HG03558 (cell line): ENCODE results near the gene CERS6.
"Not testable (repeated sequence)": the region's sequence is repeated elsewhere in the genome, so short reads cannot be mapped to it uniquely, and the experiment has no call there.

Experiments
- ATAC-seq: cut with Tn5 transposase; IDR thresholded peaks from one replicate; pipeline ENCODE4 v1.9.1; 2021; ENCODE audit warnings: moderate number of reproducible peaks; ENCODE audit not compliant: unreplicated experiment; ENCODE audit errors: extremely low read depth

CERS6 gene

DNA sequence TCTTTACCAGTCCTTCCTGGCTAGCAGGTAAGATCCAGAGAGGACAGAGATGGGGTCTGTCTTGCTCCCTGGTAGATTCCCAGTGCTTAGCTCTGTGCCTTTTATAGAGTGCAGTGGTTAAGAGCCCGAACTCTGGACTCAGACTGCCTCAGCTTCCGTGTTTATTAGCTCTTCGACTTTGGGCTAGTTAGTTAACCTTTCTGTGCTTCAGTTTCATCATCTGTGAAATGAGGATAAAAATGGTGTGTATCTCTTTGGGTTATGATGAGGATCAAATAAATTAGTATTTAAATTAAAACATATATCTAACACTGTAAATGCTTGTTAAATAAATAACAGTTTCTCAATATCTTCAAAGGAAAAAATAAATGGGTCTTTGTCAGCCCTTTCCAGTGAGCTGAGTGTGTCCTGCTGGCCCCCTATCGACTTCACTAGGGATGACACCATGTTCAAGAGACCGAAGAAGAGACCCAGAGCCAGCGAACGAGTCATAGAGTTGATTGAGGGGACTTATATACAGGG is 38.2 kb downstream of the CERS6 start:
- ATAC-seq: no peak

DNA sequence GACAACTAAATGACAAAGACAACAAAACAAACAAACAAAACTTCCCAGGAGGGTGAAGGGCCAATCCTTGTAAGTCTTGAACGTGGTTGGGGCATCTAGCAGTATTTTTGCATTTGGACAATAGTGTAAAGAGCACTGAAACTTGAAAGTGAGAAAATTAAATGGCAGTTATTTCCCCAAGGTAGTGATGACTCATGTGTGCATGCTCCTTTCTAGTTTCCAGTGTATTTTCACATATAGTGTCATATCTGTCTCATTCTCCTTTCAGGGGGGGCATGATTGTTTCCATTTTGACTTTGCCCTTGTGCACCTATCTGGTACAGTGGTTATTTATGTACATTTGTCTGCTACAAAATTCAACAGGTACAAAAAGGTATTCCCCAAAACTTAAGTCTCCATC is 39.5 kb downstream of the CERS6 start:
- ATAC-seq: peak; percentile 82

DNA sequence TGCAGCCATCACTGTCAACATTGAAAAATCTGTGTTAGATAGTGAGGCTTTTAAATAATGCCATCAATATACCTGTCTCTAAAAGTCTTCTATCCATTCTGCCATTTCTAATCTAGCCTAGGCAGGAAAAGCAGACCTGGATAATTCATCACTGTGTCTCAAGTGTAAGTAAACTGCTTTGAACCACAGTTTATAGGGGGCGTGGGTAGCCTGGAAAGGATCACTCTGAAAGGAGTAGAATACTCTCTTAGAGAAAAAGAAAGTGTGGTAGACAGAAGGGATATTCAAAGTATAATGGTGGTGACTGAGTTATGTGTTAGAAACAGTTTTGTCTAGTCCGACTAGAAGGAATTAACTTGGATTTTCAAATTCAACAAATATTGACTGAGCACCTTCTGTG is 40.8 kb downstream of the CERS6 start:
- no peak for ATAC-seq

DNA sequence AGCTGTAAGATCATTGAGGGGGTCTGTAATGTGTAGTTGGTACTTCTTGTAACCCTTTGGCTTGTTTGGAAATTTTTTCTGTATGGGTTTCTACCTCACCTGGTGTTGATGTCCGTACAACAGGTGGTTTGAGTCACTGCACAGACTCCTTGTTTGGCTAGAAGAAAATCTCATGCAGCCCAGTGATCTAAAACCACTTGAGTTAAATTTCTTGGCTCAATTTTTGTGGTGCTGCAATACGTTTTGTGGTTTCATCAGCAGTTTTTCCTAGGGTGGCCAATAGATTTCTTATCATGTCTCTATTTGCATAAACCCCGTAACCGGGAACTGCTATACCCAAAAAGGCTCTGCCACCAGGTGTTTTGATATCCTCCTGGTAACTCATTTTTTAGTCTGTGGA is 43.4 kb downstream of the CERS6 start:
- no peak for ATAC-seq

DNA sequence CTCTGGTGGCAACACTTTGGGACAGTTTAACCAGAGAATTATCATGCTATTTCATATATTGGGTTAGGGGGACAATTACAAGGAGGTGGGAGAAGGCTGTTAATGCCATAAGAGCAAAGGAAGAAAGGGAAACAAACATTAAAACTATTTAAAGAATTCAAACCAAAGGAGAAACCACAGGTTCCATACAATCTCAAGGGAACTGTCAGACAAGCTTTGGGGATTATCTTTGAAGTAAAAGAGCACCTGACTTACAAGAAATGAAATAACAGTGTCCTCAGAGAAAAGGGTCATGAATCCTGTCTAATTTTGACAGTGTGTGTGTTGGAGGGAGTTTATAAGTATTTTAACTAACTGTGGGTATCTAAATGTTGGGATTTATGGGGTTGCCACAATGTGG is 44.4 kb downstream of the CERS6 start:
- no peak for ATAC-seq

DNA sequence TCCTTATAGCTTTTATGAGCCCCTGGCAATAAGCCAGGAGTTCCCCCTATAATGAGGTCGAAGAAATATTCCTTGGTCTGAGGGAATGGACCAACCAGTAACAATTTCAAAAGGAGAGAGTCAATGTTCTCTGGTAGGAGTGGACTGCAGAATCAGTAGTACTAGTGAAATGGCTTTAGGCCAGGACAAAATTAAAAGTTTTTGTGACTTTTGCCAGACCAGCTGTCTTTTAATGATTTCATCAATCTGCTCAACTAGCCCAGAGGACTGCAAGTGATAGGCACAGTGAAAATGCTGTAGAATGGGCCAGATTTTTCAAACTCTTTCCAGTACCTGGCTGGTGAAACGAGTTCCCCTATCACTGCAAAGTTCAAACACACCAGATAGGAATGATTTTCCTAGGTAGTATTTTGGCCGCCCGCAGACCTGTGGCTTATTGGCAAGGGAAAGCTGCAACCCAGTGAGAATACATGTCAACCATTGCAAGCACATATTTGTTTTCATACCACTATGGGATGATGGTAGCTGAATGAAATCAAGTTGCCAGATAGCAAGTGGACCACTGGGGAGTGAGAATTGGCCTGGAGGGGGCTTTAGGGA is 45.5 kb downstream of the CERS6 start:
- ATAC-seq: no peak

DNA sequence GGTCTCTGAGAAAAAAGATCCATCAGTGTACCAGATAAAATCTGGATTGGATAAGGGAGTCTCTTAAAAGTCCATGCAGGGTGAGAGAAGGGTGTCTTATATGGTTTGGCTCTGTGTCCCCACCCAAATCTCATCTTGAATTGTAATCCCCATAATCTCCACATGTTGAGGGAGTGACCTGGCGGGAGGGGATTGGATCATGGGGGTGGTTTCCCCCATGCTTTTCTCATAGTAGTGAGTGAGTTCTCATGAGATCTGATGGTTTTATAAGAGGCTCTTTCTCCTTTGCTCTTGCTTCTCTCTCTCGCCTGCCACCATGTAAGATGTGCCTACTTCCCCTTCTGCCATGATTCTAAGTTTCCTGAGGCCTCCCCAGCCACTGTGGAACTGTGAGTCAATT is 46.8 kb downstream of the CERS6 start:
- ATAC-seq: not testable (repeated sequence)

DNA sequence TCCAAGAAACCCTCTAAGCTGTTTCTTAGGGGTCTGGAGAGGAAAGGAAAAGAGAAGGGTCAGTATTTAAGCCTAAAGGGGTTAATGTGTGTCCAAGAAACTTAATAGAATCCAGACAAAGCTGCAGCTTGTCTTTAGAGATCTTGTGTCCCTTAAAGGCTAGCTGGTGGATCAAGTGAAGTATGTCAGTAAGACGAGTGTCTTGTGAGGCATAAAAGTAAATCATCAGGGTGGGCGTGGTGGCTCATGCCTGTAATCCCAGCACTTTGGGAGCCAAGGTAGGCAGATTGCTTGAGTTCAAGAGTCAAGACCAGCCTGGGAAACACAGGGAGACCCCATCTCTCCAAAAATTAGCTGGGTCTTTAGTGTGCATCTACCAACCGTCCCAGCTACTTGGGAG is 47.8 kb downstream of the CERS6 start:
- no peak for ATAC-seq

DNA sequence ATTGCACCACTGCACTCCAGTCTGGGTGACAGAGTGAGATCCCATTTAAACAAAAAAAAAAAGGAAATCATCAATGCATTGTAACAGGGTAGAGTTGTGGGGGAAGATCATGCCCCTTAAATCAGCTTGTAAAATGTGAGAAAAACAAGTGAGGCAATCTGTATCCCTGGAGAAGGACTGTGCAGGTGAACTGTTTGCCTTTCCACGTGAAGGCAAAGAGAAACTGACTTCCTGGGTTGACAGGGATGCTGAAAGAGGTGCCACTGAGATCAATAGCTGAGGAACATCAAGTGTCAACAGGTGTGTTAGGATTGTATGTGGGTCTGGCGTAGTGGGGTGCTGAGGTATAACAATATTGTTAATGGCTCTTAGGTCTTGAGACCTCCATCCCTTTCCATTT is 48.3 kb downstream of the CERS6 start:
- no peak for ATAC-seq

DNA sequence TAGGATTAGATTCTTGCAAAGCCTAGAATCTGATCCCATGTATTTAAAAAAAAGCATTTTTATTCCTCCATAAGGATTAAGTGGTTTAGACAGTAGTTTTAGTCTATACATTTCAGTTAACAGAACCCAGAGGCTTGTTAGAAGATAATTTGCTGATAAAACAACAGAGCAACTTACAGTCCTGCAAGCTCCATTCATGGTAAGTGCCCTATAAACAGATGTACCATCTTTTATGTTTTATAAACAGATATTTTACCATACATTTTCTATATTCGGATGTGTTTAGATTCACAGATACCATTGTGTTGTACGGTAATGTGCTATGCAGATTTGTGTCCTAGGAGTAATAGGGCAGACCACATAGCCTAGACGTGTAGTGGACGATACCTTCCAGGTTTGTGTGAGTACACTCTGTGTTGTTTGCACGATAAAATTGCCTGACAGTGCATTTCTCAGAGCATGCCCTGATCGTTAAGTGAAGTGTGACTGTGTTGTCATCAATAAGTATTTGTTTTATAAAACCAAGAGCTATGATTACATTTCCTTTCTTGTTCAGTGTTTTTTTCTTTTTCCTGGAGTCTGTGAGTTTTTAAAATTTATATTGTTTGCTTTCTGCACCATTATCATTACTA is 54.2 kb downstream of the CERS6 start:
- ATAC-seq: no peak

DNA sequence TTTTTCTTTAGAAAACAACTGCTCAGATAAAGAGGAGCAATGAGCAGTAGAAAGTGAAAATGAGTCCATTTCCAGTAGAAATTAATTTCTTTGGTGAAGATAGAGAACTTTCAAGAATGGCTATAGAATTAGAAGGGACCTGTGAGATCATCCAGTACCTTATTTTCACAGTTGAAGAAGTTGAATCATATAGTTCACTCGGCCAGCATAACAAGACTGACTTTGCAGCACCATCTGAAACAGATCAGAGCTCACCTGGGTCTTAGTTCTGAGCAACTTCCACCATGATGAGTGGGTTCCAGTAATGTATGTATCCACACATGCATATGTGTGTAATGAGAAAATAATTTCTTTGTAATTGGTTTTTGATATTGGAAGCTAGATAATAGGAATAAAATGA is 58.6 kb downstream of the CERS6 start:
- ATAC-seq: no peak

DNA sequence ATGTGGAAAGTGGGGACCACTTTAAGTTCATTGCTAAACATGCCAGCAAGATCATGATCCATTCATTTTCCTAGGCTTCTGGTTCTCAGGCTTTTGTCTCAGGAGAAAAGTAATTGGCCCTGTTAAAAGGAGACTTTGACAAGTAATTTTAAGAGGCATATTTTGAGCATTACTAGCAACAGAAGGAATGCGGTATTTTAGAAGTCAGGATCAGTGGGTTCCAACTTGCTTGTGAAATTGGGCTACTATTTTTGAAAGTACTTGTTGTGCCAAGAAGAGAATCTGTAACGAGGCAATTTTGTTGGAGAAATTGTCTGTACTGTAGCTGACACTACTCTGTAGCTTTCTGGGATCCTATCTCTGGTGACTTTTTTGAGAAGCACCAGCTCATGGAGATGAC is 59.4 kb downstream of the CERS6 start:
- no peak for ATAC-seq

DNA sequence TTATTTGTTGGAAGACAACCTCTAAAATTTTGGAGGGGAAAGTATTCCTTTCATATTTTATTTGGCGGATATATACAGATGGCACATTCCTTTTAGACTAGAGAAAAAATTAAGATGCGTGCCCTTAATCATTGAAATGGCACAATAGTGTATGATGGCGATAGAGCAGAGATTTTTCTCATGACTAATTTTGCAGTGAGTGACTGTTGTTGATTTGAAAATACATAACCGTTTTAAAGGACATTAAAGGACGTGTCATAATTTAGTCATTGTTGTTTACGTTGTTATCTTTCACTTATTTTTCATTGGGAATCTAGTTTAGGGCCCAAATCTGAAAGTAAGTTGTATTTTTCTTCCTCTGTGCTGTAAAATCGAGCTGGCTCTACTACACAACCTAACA is 61.7 kb downstream of the CERS6 start:
- ATAC-seq: no peak

DNA sequence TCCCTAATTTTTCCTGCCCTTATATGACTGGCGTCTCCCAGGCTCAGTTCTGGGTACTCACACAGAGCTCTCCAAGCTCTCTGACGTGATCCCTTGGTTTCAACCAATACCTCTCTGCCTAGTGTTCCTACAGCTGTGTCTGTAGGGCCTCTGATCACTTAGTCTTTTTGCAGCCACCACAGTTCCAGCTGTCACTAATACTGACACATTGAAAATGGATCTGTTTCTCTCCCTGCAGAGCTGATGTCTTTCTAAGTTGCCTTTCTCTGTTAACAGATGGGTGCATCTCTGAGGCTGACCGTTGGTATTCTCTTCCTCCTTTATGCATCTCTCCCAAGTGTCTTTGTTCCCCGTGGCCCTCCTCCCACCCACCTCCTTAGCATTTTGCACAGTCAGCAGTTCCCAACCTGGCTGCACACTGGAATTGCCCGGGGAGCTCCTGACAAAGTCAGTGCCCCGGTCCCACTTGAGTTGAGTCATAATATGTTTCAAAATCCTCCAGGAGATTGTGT is 62.5 kb downstream of the CERS6 start:
- ATAC-seq: peak; percentile 30

DNA sequence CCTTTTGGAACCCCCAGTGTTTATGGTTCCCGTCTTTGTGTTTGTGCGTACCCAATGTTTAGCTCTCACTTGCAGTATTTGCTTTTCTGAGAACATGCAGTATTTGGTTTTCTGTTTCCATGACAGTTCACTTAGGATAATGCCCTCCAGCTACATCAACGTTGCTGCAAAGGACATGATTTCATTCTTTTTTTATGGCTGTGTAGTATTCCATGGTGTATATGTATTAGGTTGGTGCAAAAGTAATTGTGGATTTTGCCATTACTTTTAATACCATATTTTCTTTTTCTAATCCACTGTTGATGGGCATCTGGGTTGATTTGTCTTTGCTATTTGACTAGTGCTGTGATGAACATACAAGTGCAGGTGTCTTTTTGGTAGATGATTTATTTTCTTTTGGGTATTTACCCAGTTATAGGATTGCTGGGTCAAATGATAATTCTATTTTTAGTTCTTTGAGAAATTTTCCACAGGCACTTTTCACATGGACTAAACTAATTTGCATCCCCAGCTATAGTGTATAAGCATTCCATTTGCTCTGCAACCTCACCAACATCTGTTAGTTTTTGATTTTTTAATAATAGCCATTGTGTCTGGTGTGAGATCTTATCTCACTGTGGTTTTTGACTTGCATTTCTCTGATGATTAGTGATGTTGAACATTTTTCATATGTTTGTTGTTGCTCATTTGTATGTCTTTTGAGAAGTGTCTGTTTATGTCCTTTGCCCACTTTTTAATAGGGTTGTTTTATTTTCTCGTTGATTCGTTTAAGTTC is 63.6 kb downstream of the CERS6 start:
- peak; percentile 40 for ATAC-seq

DNA sequence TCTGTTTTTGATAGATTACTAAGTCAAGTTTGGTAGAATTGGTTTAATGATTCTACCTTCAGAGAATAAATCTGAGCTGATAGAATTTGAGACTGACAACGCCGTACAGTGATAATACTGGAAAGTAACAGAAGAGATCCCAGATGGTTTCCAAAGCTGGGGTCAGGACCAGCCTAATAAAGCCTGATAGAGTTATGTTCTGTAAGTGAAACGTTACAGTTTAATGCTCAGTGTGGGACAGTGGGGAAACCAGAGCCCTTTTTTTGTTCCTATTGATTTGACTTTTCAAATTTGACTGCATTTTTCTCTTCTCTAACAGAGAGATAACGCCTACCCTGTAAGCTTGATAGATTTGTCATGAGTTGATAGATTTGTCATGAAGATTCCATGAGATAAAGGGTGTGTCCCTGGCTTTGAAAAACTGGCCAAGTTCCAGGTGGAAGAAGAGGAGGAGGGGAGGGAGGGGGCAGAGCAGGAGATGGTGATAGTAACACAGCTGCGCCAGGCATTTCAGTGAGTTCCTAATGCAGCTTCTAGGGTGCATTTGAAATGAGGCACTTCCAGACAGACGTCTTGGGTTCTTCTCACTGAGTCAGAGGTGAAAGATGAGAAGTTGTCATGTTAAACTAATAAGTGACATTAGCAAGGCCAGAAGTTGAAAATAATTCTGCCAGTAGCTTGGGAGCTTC is 65.1 kb downstream of the CERS6 start:
- ATAC-seq: no peak

DNA sequence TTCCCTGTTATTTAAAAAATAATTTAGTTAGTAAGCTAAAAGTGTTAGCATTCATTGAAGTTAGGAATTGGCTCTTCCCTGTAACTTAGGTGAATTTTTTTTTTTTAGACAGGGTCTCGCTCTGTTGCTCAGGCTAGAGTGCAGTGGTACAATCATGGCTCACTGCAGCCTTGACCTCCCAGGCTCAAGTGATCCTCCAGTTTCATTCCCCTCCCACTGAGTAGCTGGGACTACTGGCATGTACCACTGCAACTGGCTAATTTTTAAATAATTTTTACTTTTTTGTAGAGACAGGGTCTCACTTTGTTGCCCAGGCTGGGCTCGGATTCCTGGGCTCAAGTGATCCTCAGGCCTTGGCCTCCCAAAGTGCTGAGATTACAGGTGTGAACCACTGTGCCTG is 66.4 kb downstream of the CERS6 start:
- ATAC-seq: no peak

DNA sequence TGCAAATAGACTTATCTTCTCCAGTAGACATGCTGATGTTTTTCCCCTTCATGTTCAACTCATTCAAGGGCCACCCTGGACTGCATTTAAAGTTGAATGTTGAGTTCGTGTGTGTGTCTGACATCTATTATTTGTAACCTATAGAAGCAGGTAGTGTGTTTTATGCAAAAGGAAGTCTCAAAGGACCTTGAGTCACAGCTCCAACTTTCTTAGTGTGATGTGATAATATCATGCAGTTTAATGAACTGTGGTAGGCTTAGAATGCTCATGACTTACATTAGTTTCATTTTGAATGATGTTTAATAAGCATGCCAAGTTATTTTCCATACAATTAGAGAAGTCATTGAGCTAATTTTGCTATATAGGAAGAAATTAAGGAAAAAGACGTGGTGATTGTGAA is 67.9 kb downstream of the CERS6 start:
- no peak for ATAC-seq

DNA sequence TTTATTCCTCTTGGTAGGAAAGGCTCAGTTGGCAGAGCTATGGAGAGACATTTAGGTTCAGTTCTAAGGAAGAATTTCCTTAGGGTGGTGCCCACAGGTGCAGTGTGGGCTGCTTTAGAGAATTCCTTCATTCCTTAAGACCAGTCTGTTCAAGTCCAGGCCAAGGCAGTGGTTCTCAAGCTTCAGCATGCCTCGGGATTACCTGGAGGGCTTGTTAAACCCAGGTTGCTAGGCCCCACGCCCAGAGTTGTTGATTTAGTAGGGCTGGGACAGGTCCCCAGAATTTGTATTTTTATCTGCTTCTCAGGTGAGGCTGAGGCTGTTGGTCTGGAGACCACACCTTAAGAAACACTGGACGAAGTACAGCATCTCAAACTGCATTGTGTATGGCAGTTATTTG is 68.9 kb downstream of the CERS6 start:
- ATAC-seq: no peak

DNA sequence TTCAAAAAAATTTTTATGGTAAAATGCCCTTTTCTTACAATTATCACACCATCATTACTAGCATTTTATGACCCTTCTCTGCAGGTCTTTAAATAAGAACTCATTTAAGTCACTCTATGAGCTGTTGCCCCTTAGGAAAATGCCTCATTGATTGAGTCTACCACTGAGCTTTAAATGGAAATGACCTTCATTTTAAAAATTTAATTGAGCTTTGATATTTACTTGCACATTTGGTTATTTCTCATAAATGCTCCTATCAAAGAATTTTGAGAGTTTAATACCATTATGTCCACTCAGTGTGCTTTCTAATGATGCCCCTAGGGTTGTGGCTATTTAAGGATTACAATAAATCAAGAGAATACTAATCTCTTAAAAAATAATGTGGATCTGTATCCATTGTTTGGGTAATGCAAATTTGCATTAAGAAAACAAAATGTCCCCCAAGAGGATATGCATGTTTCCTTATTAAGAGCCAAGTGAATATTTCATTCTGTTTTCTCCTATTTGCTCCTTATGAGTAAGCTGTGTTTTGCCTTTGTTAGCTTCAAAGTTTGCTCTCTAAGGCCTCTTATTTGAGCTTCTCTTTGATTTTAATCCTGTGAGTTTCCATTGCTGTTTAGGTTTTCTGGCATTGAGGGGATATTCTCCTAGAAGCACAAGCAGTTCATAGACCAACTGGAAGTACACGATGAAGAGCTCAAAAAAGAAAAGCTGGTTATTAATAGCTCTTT is 69.8 kb downstream of the CERS6 start:
- no peak for ATAC-seq
